Vagina (tissue), 2 donors: ENCODE measurements around the gene SRD5A1. TPM values are rescaled to one million over a fixed set of nuclear protein-coding genes. Genes with fewer than 3 reads are reported as not detected.

Experiments
- DNase-seq, 2 donors: peaks; one replicate each; pipeline ENCODE4 v3.0.0-alpha.2; 2017; ENCODE audit errors: extremely low spot score in 2 of 2
- H3K27ac ChIP-seq: fragments of 200-600 bp; sonication (generic); one replicate; pipeline ENCODE4 v1.5.1; 2019
- H3K27me3 ChIP-seq: fragments of 200-600 bp; sonication (generic); one replicate; pipeline ENCODE4 v1.5.1; 2019
- H3K36me3 ChIP-seq, 2 donors: fragments of 200-600 bp; sonication (generic); one replicate each; pipeline ENCODE4 v1.5.1; 2017 to 2019
- H3K4me1 ChIP-seq: fragments of 200-600 bp; sonication (generic); one replicate; pipeline ENCODE4 v1.5.1; 2019
- H3K4me3 ChIP-seq, 2 donors: fragments of 200-600 bp; sonication (generic); 1 replicate in 1 of 2; 2 replicates in 1 of 2; pipeline ENCODE4 v1.5.1; 2016 to 2019
- H3K9me3 ChIP-seq: fragments of 200-600 bp; sonication (generic); one replicate; pipeline ENCODE4 v1.5.1; 2019
- CTCF ChIP-seq, 3 experiments: fragments of 450-650 bp in 2 of 3; fragments of 200-600 bp in 1 of 3; sonication (generic) in 1 of 3; IDR thresholded peaks; one replicate each; pipeline ENCODE4 v1.5.1; 2017 to 2019; ENCODE audit warnings: antibody characterized with exemption in 3 of 3, mild to moderate bottlenecking in 2 of 3, moderate library complexity in 2 of 3
- POLR2A ChIP-seq, 2 donors: fragments of 450-650 bp; IDR thresholded peaks; one replicate each; pipeline ENCODE4 v1.6.1; 2017; ENCODE audit warnings: antibody characterized with exemption in 2 of 2, mild to moderate bottlenecking in 2 of 2, moderate library complexity in 2 of 2
- POLR2AphosphoS5 ChIP-seq, 2 donors: sonication (generic); formaldehyde crosslinking; IDR thresholded peaks; one replicate each; pipeline ENCODE4 v1.9.0; 2017; ENCODE audit warnings: antibody characterized with exemption in 2 of 2, mild to moderate bottlenecking in 2 of 2, low read depth in 1 of 2; ENCODE audit not compliant: insufficient read depth in 1 of 2
- intact Hi-C: fragments of 100-400 bp; cut with DNase I; formaldehyde crosslinking; loops from one replicate; pipeline ENCODE4 v1.15.1; 2023
- total RNA-seq: library from RNA; depleted of rRNA; stranded (reverse); fragments of >200 nt; gene quantifications from one replicate; pipeline ENCODE4 v1.2.3, GENCODE V29; 2016

SRD5A1 gene
- total RNA-seq, 1 donor from 2014 or later = 45.4 TPM

- TF ChIP-seq POLR2A (IDR thresholded peaks at IDR 0.05) = no peak
- TF ChIP-seq POLR2AphosphoS5 (IDR thresholded peaks at IDR 0.05; ENCODE audit: insufficient read depth in 1 of 2, low read depth in 1 of 2) = no peak
- no peak for TF ChIP-seq CTCF (IDR thresholded peaks at IDR 0.05)
- no peak overlapping the region for H3K4me3 ChIP-seq
- no peaks in the 10 kb centered on the region for H3K27me3 ChIP-seq
- intact Hi-C loops = no loop called here
- no peaks in the 10 kb centered on the region for H3K4me1 ChIP-seq
- no peak overlapping the region for H3K27ac ChIP-seq
- DNase-seq = no peak
- no peaks in the 10 kb centered on the region for H3K9me3 ChIP-seq
- H3K36me3 ChIP-seq = no peaks in the 10 kb centered on the region
These were observed 16.4 kb downstream of the SRD5A1 start for GRCh38 chr5:6649681-6650080.

GRCh38 chr5:6652025-6652424, 18.8 kb downstream of the SRD5A1 start:
- Histone ChIP-seq H3K4me3 (no peak overlapping the region), H3K27me3 (no peaks in the 10 kb centered on the region), H3K36me3 (peaks cover 0 to 20% of the 10 kb centered on the region in 2 donors), H3K9me3 (no peaks in the 10 kb centered on the region), H3K4me1 (no peaks in the 10 kb centered on the region), H3K27ac (no peak overlapping the region)
- TF ChIP-seq POLR2A (IDR thresholded peaks at IDR 0.05) = no peak
- no peak for TF ChIP-seq POLR2AphosphoS5 (IDR thresholded peaks at IDR 0.05; ENCODE audit: insufficient read depth in 1 of 2, low read depth in 1 of 2)
- TF ChIP-seq CTCF (IDR thresholded peaks at IDR 0.05) = no peak
- no peak for DNase-seq
- intact Hi-C loops = no loop called here

- DNase-seq = no peak
- H3K4me1 ChIP-seq = no peaks in the 10 kb centered on the region
- intact Hi-C loops = no loop called here
- peaks cover 0 to 28% of the 10 kb centered on the region in 2 donors for H3K36me3 ChIP-seq
- TF ChIP-seq POLR2A (IDR thresholded peaks at IDR 0.05) (no peak), POLR2AphosphoS5 (IDR thresholded peaks at IDR 0.05; ENCODE audit: insufficient read depth in 1 of 2, low read depth in 1 of 2) (no peak), CTCF (IDR thresholded peaks at IDR 0.05) (no peak)
- H3K9me3 ChIP-seq = no peaks in the 10 kb centered on the region
- no peak overlapping the region for H3K27ac ChIP-seq
- H3K27me3 ChIP-seq = no peaks in the 10 kb centered on the region
- no peak overlapping the region for H3K4me3 ChIP-seq
These were observed 22.2 kb downstream of the SRD5A1 start for GRCh38 chr5:6655432-6655831.

GRCh38 chr5:6656680-6657079, 23.4 kb downstream of the SRD5A1 start:
- no peak overlapping the region for H3K4me3 ChIP-seq
- TF ChIP-seq CTCF (IDR thresholded peaks at IDR 0.05) (no peak), POLR2AphosphoS5 (IDR thresholded peaks at IDR 0.05; ENCODE audit: insufficient read depth in 1 of 2, low read depth in 1 of 2) (no peak), POLR2A (IDR thresholded peaks at IDR 0.05) (no peak)
- H3K27ac ChIP-seq = no peak overlapping the region
- intact Hi-C loops = no loop called here
- H3K27me3 ChIP-seq = no peaks in the 10 kb centered on the region
- no peaks in the 10 kb centered on the region for H3K4me1 ChIP-seq
- no peaks in the 10 kb centered on the region for H3K9me3 ChIP-seq
- DNase-seq = no peak
- H3K36me3 ChIP-seq = peaks cover 0 to 28% of the 10 kb centered on the region in 2 donors

GRCh38 chr5:6659941-6660684, 26.9 kb downstream of the SRD5A1 start:
- no peak for DNase-seq
- TF ChIP-seq CTCF (IDR thresholded peaks at IDR 0.05) = no peak
- no peak for TF ChIP-seq POLR2AphosphoS5 (IDR thresholded peaks at IDR 0.05; ENCODE audit: insufficient read depth in 1 of 2, low read depth in 1 of 2)
- no peak for TF ChIP-seq POLR2A (IDR thresholded peaks at IDR 0.05)
- no peaks in the 10 kb centered on the region for H3K9me3 ChIP-seq
- no peak overlapping the region for H3K4me3 ChIP-seq
- H3K36me3 ChIP-seq = peaks cover 0 to 30% of the 10 kb centered on the region in 2 donors
- H3K27ac ChIP-seq = no peak overlapping the region
- no peaks in the 10 kb centered on the region for H3K4me1 ChIP-seq
- intact Hi-C loops = no loop called here
- no peaks in the 10 kb centered on the region for H3K27me3 ChIP-seq
